K562 (cell line): ENCODE measurements around the gene PPOX. TPM values are rescaled to one million over a fixed set of nuclear protein-coding genes. Genes with fewer than 3 reads are reported as not detected.

Experiments used
- CLOCK ChIP-seq: fragments of 250-450 bp; sonication (Bioruptor Pico); IDR thresholded peaks from 2 replicates; pipeline ENCODE4 v1.4.0; 2020; ENCODE audit warnings: mild to moderate bottlenecking, moderate library complexity, borderline replicate concordance
- CREM ChIP-seq: IDR thresholded peaks from 2 replicates; pipeline ENCODE4 v1.6.1; 2014; ENCODE audit warnings: antibody characterized with exemption, low read depth
- E2F6 ChIP-seq, 2 experiments: IDR thresholded peaks; 2 replicates each; pipeline ENCODE4 v1.6.1; 2011; ENCODE audit warnings: borderline replicate concordance in 1 of 2, control low read depth in 1 of 2, low read depth in 1 of 2, low read length in 1 of 2, mild to moderate bottlenecking in 1 of 2, mixed read lengths in 1 of 2, moderate library complexity in 1 of 2; ENCODE audit not compliant: insufficient read depth in 1 of 2, insufficient read length in 1 of 2, poor library complexity in 1 of 2, severe bottlenecking in 1 of 2; ENCODE audit errors: extremely low read depth in 1 of 2
- NCOR1 ChIP-seq: fragments of 450-650 bp; IDR thresholded peaks from 2 replicates; pipeline ENCODE4 v1.6.1; 2016; ENCODE audit warnings: mild to moderate bottlenecking, moderate library complexity
- ZNF217 ChIP-seq: sonication (generic); formaldehyde crosslinking; IDR thresholded peaks from 2 replicates; pipeline ENCODE4 v1.8.0; 2022; ENCODE audit warnings: mild to moderate bottlenecking, missing genetic modification reagents
- ZNF445 ChIP-seq: fragments of 250-450 bp; sonication (Bioruptor Pico); IDR thresholded peaks from 2 replicates; pipeline ENCODE4 v1.4.0; 2020; ENCODE audit warnings: low read depth, mild to moderate bottlenecking, moderate library complexity
- polyA plus RNA-seq, 8 experiments: library from polyadenylated mRNA; depleted of rRNA in 4 of 8; stranded (reverse) in 5 of 8; unstranded in 3 of 8; fragments of >200 nt; fragmentation: Nextera tagmentation in 2 of 8; fragmentation: Illumina TruSeq in 1 of 8; extraction: Ambion mirVana in 2 of 8; extraction: Trizol in 1 of 8; gene quantifications; 2 replicates each; pipeline versions ENCODE4 v1.2.1 to v1.2.3, GENCODE V29; 2011 to 2014; ENCODE audit warnings: inconsistent platforms in 1 of 8, missing spikeins in 1 of 8
- total RNA-seq, 7 experiments: library from RNA; depleted of rRNA in 6 of 7; stranded (reverse); fragments of >200 nt in 6 of 7; fragmentation: Illumina TruSeq in 2 of 7; extraction: Trizol in 2 of 7; gene quantifications; 2 replicates each; pipeline versions ENCODE4 v1.2.1 to v1.2.3, GENCODE V29; 2011 to 2021; ENCODE audit warnings: low replicate concordance in 1 of 7
- TF ChIP-seq, protein P1 (sequence below), 2 experiments: fragments of 450-650 bp; IDR thresholded peaks; 2 replicates each; pipeline ENCODE4 v1.6.1; 2018; ENCODE audit warnings: mild to moderate bottlenecking in 2 of 2, low read depth in 1 of 2; ENCODE audit not compliant: partially characterized antibody in 2 of 2
- TF ChIP-seq, protein P2 (sequence below): fragments of 450-650 bp; IDR thresholded peaks from 2 replicates; pipeline ENCODE4 v1.6.1; 2018; ENCODE audit not compliant: partially characterized antibody
- TF ChIP-seq, protein P3 (sequence below): IDR thresholded peaks from 3 replicates; pipeline ENCODE4 v1.6.1; 2011; ENCODE audit warnings: borderline replicate concordance, mild to moderate bottlenecking, moderate library complexity; ENCODE audit not compliant: insufficient read length; ENCODE audit errors: extremely low read depth

The PPOX gene
- total and polyA plus RNA-seq, 9 of the 15 experiments (the other 6 are each of a cell fraction or from before 2014, with no cell fraction given), result 17.0 to 57.1 (median 38.9) TPM

GRCh38 chr1:161153682-161154337 lies 12.4 kb upstream of the PPOX start, which contains the start of gene UFC1 (continued):
- TF ChIP-seq E2F6 (IDR thresholded peaks at IDR 0.05; ENCODE audit: borderline replicate concordance in 1 of 2, extremely low read depth in 1 of 2, insufficient read depth in 1 of 2, insufficient read length in 1 of 2, low read depth in 1 of 2, low read length in 1 of 2, poor library complexity in 1 of 2, severe bottlenecking in 1 of 2) (no peak), CLOCK (CRISPR knock-in tag) (no peak), NCOR1 (peak; percentile 43; the same call in 1 of the 2 replicates), CREM (peak; percentile 73), ZNF445 (CRISPR knock-in tag) (no peak), ZNF217 (CRISPR knock-in tag) (no peak)
- TF ChIP-seq, protein P1, sequence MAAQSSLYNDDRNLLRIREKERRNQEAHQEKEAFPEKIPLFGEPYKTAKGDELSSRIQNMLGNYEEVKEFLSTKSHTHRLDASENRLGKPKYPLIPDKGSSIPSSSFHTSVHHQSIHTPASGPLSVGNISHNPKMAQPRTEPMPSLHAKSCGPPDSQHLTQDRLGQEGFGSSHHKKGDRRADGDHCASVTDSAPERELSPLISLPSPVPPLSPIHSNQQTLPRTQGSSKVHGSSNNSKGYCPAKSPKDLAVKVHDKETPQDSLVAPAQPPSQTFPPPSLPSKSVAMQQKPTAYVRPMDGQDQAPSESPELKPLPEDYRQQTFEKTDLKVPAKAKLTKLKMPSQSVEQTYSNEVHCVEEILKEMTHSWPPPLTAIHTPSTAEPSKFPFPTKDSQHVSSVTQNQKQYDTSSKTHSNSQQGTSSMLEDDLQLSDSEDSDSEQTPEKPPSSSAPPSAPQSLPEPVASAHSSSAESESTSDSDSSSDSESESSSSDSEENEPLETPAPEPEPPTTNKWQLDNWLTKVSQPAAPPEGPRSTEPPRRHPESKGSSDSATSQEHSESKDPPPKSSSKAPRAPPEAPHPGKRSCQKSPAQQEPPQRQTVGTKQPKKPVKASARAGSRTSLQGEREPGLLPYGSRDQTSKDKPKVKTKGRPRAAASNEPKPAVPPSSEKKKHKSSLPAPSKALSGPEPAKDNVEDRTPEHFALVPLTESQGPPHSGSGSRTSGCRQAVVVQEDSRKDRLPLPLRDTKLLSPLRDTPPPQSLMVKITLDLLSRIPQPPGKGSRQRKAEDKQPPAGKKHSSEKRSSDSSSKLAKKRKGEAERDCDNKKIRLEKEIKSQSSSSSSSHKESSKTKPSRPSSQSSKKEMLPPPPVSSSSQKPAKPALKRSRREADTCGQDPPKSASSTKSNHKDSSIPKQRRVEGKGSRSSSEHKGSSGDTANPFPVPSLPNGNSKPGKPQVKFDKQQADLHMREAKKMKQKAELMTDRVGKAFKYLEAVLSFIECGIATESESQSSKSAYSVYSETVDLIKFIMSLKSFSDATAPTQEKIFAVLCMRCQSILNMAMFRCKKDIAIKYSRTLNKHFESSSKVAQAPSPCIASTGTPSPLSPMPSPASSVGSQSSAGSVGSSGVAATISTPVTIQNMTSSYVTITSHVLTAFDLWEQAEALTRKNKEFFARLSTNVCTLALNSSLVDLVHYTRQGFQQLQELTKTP (IDR thresholded peaks at IDR 0.05; ENCODE audit: low read depth in 1 of 2, partially characterized antibody in 2 of 2), result peak; percentile 59 to 75
- TF ChIP-seq, protein P2, sequence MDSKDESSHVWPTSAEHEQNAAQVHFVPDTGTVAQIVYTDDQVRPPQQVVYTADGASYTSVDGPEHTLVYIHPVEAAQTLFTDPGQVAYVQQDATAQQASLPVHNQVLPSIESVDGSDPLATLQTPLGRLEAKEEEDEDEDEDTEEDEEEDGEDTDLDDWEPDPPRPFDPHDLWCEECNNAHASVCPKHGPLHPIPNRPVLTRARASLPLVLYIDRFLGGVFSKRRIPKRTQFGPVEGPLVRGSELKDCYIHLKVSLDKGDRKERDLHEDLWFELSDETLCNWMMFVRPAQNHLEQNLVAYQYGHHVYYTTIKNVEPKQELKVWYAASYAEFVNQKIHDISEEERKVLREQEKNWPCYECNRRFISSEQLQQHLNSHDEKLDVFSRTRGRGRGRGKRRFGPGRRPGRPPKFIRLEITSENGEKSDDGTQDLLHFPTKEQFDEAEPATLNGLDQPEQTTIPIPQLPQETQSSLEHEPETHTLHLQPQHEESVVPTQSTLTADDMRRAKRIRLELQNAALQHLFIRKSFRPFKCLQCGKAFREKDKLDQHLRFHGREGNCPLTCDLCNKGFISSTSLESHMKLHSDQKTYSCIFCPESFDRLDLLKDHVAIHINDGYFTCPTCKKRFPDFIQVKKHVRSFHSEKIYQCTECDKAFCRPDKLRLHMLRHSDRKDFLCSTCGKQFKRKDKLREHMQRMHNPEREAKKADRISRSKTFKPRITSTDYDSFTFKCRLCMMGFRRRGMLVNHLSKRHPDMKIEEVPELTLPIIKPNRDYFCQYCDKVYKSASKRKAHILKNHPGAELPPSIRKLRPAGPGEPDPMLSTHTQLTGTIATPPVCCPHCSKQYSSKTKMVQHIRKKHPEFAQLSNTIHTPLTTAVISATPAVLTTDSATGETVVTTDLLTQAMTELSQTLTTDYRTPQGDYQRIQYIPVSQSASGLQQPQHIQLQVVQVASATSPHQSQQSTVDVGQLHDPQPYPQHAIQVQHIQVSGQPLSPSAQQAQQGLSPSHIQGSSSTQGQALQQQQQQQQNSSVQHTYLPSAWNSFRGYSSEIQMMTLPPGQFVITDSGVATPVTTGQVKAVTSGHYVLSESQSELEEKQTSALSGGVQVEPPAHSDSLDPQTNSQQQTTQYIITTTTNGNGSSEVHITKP, result no peak
- TF ChIP-seq, protein P3, sequence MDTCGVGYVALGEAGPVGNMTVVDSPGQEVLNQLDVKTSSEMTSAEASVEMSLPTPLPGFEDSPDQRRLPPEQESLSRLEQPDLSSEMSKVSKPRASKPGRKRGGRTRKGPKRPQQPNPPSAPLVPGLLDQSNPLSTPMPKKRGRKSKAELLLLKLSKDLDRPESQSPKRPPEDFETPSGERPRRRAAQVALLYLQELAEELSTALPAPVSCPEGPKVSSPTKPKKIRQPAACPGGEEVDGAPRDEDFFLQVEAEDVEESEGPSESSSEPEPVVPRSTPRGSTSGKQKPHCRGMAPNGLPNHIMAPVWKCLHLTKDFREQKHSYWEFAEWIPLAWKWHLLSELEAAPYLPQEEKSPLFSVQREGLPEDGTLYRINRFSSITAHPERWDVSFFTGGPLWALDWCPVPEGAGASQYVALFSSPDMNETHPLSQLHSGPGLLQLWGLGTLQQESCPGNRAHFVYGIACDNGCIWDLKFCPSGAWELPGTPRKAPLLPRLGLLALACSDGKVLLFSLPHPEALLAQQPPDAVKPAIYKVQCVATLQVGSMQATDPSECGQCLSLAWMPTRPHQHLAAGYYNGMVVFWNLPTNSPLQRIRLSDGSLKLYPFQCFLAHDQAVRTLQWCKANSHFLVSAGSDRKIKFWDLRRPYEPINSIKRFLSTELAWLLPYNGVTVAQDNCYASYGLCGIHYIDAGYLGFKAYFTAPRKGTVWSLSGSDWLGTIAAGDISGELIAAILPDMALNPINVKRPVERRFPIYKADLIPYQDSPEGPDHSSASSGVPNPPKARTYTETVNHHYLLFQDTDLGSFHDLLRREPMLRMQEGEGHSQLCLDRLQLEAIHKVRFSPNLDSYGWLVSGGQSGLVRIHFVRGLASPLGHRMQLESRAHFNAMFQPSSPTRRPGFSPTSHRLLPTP, result no peak
